Non-pigmented ciliary epithelial cell (primary cell): Measurements from ENCODE around the gene MUC4.
"Not testable (repeated sequence)": the region's sequence is repeated elsewhere in the genome, so short reads cannot be mapped to it uniquely, and the experiment has no call there.

Source experiments
- DNase-seq: peaks from one replicate; pipeline ENCODE4 v3.0.0-alpha.2; 2010; ENCODE audit warnings: low read depth

Gene MUC4

DNA sequence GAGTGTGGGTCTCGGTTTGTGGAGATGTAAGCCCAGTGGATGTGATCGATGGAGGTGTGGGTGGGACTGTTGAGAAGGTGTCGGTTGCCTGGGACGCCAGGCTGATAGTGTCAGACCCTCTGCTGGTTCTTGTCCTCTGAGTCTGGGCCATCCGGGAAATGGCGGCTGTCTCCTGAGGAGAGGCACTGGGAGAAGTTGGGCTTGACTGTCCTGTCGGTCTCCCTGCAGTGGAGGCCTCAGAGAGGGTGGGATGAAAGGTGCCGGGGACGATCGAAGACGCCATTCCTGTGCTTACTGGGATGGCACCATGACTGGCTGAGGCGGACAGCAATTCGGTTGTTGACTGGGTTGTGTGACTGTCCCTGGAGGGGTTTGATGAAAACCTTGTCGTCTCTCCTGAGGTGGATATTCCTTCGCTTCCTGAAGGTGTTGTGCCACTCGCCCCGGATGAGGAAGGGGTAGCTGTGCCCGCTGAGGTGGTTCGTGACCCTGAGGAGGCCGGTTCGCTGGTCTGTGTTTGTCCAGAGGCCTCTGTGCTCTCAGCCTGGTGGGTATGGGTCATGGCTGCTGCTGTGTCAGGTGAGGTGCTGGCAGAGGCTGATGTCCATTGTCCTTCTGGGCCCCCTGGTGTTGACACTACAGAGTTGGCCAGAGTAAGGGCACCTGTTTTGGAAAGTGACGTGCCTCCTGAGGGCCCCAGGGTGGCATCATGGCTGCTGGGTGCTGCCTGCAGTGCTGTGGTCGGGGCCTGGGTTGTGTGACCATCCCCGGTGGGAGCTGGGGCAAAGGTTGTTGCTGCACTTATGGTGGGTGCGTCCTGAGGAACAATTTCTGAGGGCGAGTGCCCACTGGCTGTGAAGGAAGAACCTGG is 22.8 kb downstream of the MUC4 start:
- no peak for DNase-seq

DNA sequence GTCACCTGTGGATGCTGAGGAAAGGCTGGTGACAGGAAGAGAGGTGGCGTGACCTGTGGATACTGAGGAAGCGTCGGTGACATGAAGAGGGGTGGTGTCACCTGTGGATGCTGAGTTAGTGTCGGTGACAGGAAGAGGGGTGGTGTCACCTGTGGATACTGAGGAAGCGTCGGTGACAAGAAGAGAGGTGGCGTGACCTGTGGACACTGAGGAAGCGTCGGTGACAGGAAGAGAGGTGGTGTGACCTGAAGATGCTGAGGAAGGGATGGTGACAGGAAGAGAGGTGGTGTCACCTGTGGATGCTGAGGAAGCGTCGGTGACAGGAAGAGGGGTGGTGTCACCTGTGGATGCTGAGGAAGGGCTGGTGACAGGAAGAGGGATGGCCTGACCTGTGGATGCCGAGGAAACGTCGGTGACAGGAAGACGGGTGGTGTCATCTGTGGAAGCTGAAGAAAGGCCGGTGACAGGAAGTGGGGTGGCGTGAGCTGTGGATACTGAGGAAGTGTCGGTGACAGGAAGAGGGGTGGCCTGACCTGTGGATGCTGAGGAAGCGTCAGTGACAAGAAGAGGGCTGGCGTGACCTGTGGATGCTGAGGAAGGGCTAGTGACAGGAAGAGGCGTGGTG is 25.8 kb downstream of the MUC4 start:
- not testable (repeated sequence) for DNase-seq

DNA sequence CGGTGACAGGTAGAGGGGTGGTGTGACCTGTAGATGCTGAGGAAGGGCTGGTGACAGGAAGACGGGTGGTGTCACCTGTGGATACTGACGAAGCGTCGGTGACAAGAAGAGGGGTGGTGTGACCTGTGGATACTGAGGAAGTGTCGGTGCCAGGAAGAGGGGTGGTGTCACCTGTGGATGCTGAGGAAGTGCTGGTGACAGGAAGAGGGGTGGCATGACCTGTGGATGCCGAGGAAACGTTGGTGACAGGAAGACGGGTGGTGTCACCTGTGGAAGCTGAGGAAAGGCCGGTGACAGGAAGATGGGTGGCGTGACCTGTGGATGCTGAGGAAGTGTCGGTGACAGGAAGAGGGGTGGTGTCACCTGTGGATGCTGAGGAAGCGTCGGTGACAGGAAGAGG is 27.7 kb downstream of the MUC4 start:
- not testable (repeated sequence) for DNase-seq

DNA sequence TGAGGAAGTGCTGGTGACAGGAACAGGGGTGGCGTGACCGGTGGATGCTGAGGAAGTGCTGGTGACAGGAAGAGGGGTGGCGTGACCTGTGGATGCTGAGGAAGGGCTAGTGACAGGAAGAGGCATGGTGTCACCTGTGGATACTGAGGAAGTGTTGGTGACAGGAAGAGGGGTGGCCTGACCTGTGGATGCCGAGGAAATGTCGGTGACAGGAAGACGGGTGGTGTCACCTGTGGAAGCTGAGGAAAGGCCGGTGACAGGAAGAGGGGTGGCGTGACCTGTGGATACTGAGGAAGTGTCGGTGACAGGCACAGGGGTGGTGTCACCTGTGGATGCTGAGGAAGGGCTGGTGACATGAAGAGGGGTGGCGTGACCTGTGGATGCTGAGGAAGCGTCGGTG is 30.5 kb downstream of the MUC4 start:
- DNase-seq = not testable (repeated sequence)

DNA sequence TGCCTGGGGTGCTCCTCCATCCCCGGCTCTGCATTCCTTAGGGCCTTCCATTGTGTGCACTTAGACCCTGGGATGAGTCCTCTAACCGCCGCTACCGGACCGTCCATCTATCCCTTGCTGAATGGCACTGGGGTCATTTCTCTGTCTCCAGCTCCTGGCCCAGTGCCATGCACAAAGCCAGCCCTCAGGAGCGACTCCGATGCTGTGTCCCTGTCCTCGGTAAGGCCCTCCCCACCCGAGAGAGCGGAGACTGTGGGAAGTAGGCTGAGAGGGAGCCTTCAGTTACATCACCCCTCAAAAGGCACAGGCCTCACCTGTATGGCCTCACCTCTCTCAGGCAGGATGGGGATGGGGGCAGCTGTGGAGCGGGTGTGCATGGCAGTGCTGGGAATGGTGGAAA is 33.8 kb downstream of the MUC4 start:
- no peak for DNase-seq

DNA sequence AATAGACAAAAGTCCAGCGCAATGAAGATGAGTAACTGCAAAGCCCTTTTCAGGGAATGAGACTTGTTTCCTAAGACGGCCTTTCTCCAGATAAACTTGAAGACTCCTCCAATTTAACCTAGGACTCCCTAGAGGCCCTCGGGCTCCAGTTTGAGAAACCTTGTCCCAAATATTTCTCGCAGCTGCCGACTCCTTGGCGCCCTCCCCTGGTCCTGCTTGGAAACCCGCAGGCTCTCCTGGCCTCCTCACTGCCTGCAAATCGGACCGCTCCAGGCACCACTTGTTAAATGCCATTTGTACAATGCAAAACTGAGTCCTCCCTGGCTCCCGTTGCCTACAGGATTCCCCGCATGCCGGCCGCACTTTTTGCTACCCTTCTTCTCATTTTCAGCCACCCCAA is 36.8 kb downstream of the MUC4 start:
- DNase-seq = no peak

DNA sequence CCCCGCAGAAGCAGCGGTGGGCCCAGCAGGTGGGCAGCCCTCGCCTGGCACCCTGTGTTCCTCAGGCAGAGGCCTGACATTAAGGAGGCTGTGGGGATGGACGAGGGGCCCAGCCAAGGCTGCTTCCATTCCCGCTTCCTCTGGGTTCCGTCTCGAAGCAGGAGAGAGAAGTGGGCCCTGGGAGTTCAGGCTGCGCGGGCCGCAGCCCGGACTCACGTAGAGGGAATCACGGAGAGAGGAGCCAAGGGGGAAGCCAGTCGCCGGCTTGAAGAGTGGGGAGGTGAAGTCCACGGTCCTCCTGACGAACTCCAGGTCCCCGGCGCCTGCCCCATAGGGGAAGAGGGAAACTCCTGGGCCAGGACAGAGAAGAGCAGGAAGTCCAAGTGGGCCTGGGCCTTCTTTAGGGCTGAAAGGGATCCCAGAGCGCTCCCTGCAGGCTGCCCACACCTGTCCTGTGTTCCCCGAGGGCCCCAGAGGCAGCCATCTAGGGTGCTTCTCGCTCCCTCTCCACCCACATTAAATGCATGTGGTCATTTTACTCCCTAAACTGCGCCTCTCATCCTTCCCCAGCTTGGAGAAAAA is 37.7 kb downstream of the MUC4 start:
- DNase-seq = no peak

DNA sequence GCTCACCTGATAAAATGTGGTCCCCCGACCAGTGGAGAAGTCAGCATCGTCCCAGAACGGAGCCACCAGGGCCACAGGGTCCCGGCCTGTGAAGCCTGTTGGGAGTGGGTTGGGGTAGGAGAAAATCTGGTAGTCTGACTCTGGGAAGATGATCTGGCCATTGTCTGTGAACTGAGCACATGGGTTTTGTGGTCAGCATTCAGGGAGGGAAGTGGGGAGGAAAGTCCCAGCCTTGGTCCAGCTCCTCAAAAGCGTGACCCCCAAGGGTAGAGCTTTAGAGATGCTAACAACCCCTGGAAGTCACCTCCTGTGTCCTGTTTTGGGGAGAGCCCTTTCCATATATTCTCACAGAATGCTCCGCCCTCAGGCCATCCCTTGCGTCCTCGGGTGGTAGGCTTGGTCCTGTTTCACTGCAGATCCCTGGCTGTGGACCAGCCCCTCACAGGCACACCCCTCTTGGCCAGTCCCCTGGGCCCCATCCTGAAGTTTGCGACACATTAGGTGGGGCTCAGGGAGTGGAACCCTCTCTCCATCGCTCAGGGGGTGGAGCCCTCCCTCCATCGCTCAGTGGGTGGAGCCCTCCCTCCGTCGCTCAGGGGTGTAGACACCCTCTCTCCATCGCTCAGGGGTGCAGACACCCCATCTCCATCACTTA is 40.0 kb downstream of the MUC4 start:
- no peak for DNase-seq

DNA sequence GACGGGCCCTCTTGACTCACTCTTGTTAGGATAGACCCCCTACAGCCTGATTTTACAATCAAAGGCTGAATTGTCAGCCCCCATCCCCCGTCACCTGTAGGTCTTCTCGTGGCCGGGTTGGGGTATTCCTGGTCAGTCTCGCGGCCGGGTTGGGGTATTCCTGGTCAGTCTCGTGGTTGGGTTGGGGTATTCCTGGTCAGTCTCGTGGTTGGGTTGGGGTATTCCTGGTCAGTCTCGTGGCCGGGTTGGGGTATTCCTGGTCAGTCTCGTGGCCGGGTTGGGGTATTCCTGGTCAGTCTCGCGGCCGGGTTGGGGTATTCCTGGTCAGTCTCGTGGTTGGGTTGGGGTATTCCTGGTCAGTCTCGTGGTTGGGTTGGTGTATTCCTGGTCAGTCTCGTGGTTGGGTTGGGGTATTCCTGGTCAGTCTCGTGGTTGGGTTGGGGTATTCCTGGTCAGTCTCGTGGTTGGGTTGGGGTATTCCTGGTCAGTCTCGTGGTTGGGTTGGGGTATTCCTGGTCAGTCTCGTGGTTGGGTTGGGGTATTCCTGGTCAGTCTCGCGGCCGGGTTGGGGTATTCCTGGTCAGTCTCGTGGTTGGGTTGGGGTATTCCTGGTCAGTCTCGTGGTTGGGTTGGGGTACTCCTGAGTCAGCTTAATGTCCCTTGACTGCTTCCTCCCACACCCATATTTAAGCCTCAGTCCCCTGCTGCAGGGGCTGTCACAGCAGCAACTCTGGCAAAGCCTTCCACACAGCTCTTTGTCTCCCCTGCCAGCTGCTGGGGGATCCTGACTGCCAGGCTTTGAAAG is 40.7 kb downstream of the MUC4 start:
- not testable (repeated sequence) for DNase-seq

DNA sequence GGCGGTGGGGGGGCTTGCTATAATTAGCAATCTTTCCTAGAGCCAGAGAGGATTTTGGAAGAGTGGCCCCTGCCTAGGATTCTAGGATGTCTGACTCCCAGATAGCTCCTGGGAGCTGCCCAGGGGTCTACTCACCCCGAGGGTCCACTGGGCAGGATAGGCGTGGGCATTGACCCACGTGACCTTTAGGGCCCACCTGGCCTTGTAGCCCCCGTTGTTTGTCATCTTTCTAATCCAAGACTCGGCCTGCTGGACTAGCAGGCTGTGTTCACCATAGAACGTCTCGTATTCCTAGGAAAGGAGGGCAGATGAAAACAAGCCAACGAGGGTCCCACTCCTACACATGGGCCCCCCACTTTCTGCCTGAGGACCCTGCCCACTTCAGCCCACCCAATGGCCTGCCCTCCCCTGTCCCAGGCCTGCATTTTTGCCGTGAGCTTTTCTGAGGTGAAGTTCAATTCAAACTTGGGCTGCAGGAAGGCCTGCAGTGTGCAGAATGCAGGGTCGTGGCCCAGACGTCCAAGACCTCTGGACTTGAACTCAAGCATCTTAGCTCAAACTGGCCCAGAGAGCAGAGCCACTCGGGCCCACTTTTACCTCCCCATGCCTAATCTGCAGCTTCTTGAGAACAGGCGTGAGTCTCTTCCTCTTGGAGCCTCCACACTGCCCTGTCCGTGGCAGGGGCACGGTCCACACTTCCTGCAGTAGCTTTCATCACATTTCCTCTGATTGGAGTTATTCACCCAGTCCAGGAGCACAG is 41.5 kb downstream of the MUC4 start:
- DNase-seq = no peak

DNA sequence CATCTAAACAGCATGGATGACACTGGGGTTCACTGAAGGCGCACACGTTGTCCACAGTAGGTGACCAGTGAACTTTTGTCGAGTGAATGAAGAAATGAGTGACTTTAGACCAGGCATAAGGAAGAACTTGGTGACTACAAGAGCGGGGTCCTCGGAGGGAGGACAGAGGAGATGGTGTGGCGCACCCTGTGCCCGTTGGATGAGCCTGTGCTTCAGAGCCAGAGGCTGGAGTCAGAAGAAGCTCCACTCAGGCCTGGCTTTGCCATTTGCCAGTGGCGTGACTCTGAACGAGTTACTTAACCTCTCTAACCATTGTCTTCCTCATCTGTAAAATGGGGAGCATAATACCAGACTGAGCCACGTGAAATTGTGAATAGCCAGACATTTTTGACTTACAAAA is 42.2 kb downstream of the MUC4 start:
- no peak for DNase-seq

DNA sequence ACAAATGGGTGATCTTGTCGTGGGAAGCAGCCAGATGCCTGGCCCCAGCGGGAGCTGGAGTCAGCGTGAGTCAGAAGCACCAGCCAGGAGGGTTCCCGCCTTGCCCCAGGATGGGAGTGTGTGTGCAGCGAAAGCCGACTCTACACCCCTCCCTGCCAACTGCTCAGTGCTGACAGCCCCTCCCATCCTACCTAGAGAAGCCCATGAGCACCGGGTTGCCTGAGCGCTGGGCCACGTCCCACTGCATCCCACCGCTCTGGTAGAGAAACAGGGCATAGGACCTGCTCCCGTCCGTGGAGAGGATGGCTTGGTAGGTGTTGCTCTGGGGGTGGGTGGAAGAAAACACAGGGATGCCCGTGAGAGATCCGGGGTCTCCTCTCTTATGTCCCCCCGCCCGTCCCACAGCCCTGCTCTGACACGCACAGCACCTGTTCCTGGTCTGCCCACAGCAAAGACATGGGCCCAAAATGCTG is 42.9 kb downstream of the MUC4 start:
- DNase-seq = no peak

DNA sequence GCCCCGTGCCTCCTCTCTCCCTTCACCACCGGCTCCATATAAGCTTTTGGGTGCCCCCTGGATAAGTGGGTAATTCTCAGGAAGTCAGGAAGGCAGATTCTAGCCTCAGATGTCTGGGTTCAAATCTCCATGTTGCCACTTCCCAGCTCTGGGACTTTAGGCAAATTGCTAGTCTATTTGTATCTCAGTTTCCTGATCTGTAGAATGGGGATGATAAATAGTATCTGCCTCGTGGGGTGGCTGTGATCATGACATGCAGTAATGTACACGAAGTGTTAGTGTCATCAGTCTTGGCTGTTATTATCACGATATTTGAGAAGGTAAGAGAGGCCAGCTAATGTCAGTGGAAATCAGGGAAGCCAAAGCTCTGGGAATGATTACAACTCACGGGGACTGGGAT is 43.3 kb downstream of the MUC4 start:
- no peak for DNase-seq

DNA sequence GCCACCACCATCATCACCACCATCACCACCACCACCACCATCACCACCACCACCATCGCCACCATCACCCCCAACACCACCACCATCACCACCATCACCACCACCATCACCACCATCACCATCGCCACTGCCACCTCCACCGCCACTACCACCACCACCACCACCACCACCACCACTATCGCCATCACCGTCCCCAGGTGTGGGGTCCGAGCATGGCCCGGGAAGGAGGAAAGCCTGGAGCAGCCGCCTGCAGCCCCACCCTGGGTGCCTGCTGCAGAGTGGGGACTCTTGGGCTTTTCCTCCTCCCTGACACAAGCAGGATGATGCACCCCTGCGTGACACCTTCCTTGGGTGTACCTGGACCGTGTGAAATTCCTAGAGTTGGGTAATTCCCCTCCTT is 43.9 kb downstream of the MUC4 start:
- DNase-seq = no peak

DNA sequence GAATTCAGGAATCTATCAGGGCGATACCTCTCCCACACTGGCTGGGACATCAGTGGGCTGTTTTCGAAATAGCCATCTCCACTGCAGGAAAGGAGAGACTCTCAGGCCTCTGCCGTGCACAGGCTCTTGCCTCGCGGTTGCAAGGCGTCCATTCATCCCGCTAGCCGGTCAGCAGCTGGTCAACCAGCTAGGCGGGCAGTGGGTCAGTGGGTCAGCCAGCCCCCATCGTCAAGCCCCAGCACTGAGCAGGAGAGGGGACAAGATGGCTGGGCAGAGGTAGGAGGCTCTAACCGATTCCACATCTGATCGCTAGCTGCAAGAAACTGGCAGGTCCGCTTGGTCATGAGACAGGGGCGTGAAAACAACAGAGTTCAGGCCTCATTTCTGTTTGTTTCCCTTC is 45.1 kb downstream of the MUC4 start:
- no peak for DNase-seq

DNA sequence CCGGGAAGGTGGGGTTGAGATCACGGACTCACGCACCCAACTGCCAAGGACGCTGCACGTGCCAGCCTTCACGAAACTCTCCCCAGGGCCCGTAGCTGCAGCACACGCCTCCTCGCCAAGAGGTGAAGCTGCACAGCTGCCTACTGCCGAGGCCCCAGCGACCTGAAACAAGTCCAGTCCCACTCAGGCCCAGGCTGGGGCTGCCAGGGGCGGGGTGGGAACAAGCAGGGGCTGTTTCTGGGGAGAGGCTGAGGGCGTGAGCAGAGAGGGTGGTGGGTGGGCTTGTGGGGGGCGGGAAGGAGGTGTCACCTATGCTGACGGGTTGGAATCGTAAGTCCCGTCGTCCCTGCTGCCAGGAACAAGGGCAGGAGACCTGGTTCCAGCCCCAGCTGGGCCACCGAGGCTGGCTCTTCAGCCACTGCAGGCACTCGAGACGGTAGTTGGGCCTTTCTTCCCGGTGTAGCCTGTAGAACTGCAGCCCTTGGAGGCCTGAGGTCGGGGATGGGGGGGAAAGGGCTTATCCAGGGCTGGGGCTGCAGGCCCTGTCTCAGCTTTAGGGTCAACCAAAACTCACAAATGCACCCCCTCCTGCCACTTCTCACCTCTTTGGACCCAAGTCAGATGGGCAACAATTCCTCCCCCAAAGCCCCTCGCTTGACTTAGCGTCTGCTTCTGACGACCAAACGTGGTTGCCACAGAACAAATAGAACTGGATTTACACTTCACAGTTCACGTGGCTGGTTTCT is 46.6 kb downstream of the MUC4 start:
- no peak for DNase-seq

DNA sequence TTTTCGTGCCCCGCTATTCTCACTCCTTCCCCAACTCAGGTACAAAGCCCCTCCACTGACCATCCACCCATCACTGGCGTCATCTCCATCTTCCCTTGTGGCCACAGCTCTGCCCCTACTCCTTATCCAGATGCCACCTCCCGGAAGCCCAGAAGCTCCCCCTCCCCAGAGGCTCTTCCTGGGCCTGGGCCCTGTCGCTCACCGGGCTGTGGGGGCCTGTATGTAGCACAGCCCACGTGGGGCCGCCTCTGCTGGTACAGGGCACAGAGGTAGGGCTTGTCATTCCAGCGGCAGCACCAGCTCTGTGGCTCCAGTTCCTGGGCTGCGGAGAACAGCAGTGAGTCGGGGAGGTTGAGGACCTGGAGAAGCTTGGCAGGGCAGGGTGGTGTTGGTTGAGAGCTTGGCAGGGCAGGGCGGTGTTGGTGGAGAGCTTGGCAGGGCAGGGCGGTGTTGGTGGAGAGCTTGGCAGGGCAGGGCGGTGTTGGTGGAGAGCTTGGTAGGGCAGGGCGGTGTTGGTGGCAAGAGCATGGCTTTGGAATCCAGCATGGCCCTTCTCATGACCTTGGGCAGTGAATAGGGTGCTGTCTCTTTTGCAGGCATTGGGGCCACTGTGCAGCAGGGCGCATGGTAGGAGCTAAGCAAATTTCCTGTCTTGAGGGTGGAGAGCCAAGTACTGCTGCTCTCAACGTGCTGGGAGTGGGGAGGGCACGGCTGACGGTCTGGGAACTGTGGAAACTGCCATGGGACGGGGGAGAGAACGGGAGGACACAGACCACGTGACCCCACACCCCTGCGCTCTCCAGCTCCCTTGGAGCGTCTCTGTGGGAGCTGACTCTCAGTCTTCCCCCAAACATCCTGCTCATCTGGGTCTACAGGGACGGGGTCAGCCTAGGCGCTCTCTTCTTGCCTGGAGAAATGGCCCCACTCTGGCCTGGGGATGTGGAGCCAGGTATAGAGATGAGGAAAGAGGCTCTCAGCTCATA is 47.6 kb downstream of the MUC4 start:
- no peak for DNase-seq

DNA sequence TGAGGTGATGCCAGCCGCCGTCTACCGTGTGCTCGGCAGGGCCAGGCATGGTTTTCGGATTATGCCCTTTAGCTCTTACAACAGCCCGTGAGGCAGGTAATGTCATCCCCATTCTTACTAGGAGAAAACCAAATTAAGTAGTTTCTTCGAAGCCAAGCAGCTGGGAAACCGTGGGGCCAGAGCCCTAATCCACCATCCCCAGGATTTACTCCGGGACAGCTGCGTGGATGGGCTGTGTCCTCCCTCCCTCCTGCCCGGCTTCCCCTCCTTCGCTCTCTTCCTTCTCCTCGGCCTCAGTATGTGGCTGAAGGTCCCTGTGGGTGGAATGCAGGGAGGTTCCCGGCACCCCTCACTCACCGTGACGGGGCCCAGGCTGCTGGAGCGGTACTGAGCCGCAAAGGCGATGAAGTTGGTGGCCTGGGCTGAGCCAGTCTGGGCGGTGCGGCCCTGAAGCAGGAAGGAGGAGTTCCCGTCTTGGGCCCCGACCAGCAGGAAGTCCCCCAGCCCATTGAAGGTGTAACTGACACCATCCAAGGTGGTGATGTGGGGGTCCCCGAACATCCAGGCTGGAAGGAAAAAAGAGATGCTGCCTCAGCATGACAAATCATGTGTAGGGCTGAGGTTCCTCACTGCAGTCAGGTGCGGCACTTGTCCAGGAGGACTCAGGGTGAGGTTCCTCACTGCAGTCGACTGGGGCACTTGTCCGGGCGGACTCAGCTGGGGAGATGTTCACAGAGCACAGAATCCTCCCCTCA is 48.5 kb downstream of the MUC4 start:
- no peak for DNase-seq
